LoVo (cell line): ENCODE data around the gene SLC11A1.
A peak's percentile ranks its signal among the peaks of the same experiment; 100 is the strongest.

Experiments
- DNase-seq: peaks from one replicate; pipeline ENCODE4 v3.0.0-alpha.2; 2016; ENCODE audit warnings: low spot score

SLC11A1 gene

GRCh38 chr2:218367415-218368149, 14.5 kb upstream of the SLC11A1 start:
- DNase-seq, result peak; percentile 90

GRCh38 chr2:218368150-218368528, 13.9 kb upstream of the SLC11A1 start:
- DNase-seq, result no peak

- no peak for DNase-seq
Measured at GRCh38 chr2:218368621-218369153, 13.4 kb upstream of the SLC11A1 start.

- no peak for DNase-seq
Measured at GRCh38 chr2:218369330-218369729, 12.7 kb upstream of the SLC11A1 start.

- DNase-seq, result no peak
Measured at GRCh38 chr2:218370410-218371063, 11.5 kb upstream of the SLC11A1 start.

- DNase-seq, result no peak
Measured at GRCh38 chr2:218371983-218372350, 10.1 kb upstream of the SLC11A1 start.

GRCh38 chr2:218374795-218375194, 7.3 kb upstream of the SLC11A1 start:
- no peak for DNase-seq

GRCh38 chr2:218375212-218375611, 6.9 kb upstream of the SLC11A1 start:
- DNase-seq, result no peak

- no peak for DNase-seq
Measured at GRCh38 chr2:218378053-218378452, 4.0 kb upstream of the SLC11A1 start.

- DNase-seq, result no peak
Measured at GRCh38 chr2:218382785-218383184, 712 bp downstream of the SLC11A1 start.

- DNase-seq, result no peak
Measured at GRCh38 chr2:218383892-218384519, 1.9 kb downstream of the SLC11A1 start.

GRCh38 chr2:218384975-218385374, 2.9 kb downstream of the SLC11A1 start:
- DNase-seq, result no peak

- no peak for DNase-seq
Measured at GRCh38 chr2:218386505-218387368, 4.7 kb downstream of the SLC11A1 start.

- DNase-seq, result peak; percentile 39
Measured at GRCh38 chr2:218387369-218388194, 5.5 kb downstream of the SLC11A1 start.

- no peak for DNase-seq
Measured at GRCh38 chr2:218389333-218390150, 7.5 kb downstream of the SLC11A1 start.

- DNase-seq, result no peak
Measured at GRCh38 chr2:218391202-218391601, 9.1 kb downstream of the SLC11A1 start.

GRCh38 chr2:218392459-218392858, 10.4 kb downstream of the SLC11A1 start:
- DNase-seq, result no peak

GRCh38 chr2:218392891-218393462, 10.9 kb downstream of the SLC11A1 start:
- DNase-seq, result no peak

GRCh38 chr2:218393750-218394290, 11.7 kb downstream of the SLC11A1 start:
- no peak for DNase-seq
